NCI-H748 (cell line): ENCODE results near the gene PDE6C.

ENCODE experiments used
- DNase-seq: peaks from one replicate; lab custom pipeline; 2025; ENCODE audit not compliant: unreplicated experiment; lab: John Stamatoyannopoulos, UW

The PDE6C gene

GRCh38 chr10:93612311-93612710 is at the start of gene PDE6C:
Gene PDE6C (plus strand): TSS chr10:93612537. CDS start chr10:93612726, 189 bp downstream.
- DNase-seq, result no peak

- no peak for DNase-seq
Observed at GRCh38 chr10:93565446-93565845, 46.9 kb upstream of the PDE6C start.

- peak; percentile 57 for DNase-seq
Observed at GRCh38 chr10:93566435-93567276, 45.7 kb upstream of the PDE6C start, which contains the start of gene FFAR4. Gene FFAR4 (plus strand): TSS chr10:93566665. CDS start chr10:93566721, 56 bp downstream.

- DNase-seq, result no peak
Observed at GRCh38 chr10:93567277-93568104, 44.8 kb upstream of the PDE6C start.

- DNase-seq, result no peak
Observed at GRCh38 chr10:93568105-93568390, 44.3 kb upstream of the PDE6C start.

GRCh38 chr10:93570383-93570782 is 42.0 kb upstream of the PDE6C start:
- DNase-seq, result no peak

GRCh38 chr10:93572606-93573005 is 39.7 kb upstream of the PDE6C start:
- no peak for DNase-seq

GRCh38 chr10:93573051-93573909 is 39.1 kb upstream of the PDE6C start:
- DNase-seq, result no peak

GRCh38 chr10:93573924-93574323 is 38.4 kb upstream of the PDE6C start:
- no peak for DNase-seq

- DNase-seq, result no peak
Observed at GRCh38 chr10:93576888-93577287, 35.4 kb upstream of the PDE6C start.

- DNase-seq, result no peak
Observed at GRCh38 chr10:93577565-93577964, 34.8 kb upstream of the PDE6C start.

- no peak for DNase-seq
Observed at GRCh38 chr10:93579089-93579488, 33.2 kb upstream of the PDE6C start.

GRCh38 chr10:93579985-93580711 is 32.2 kb upstream of the PDE6C start:
- DNase-seq, result no peak

GRCh38 chr10:93580828-93581227 is 31.5 kb upstream of the PDE6C start:
- peak; percentile 66 for DNase-seq

GRCh38 chr10:93584445-93584844 is 27.9 kb upstream of the PDE6C start:
- DNase-seq, result no peak

GRCh38 chr10:93589648-93590562 is 22.4 kb upstream of the PDE6C start:
- DNase-seq, result no peak

GRCh38 chr10:93590638-93591037 is 21.7 kb upstream of the PDE6C start:
- no peak for DNase-seq

- no peak for DNase-seq
Observed at GRCh38 chr10:93591065-93591808, 21.1 kb upstream of the PDE6C start.

- DNase-seq, result no peak
Observed at GRCh38 chr10:93593254-93593653, 19.1 kb upstream of the PDE6C start.
